Bronchial epithelial cell (primary cell): ENCODE data around the gene SMIM20. TPM values are rescaled to one million over a fixed set of nuclear protein-coding genes. Genes with fewer than 3 reads are reported as not detected.

Source experiments
- DNase-seq: peaks from one replicate; pipeline ENCODE4 v3.0.0-alpha.2; 2010; ENCODE audit warnings: low read depth
- FAIRE-seq: peaks from 2 replicates; lab custom pipeline; 2011; peaks lifted over from hg19 to GRCh38; lab: Jason Lieb, UNC
- H3K27me3 ChIP-seq: 2 replicates; pipeline ENCODE4 v1.5.1; 2011; ENCODE audit warnings: low read length; ENCODE audit not compliant: control insufficient read depth, insufficient read depth
- H3K36me3 ChIP-seq: 2 replicates; pipeline ENCODE4 v1.5.1; 2011; ENCODE audit warnings: low read length; ENCODE audit not compliant: control insufficient read depth, insufficient read depth
- H3K4me3 ChIP-seq: 2 replicates; pipeline ENCODE4 v1.5.1; 2011; ENCODE audit warnings: mild to moderate bottlenecking, low read depth, low read length, control low read depth
- CTCF ChIP-seq: IDR thresholded peaks from 2 replicates; pipeline ENCODE4 v1.5.1; 2011; ENCODE audit warnings: mild to moderate bottlenecking, moderate library complexity, low read length, control low read depth, inconsistent platforms; ENCODE audit not compliant: insufficient read depth, severe bottlenecking
- total RNA-seq: library from RNA; depleted of rRNA; stranded (reverse); fragments of >200 nt; gene quantifications from 2 replicates; pipeline ENCODE4 v1.2.1, GENCODE V29; 2014

The SMIM20 gene
- total RNA-seq, 1 donor from 2014 or later = 53.4 TPM

GRCh38 chr4:25925486-25926201 is 11.6 kb downstream of the SMIM20 start:
- DNase-seq (peak; percentile 35), FAIRE-seq (no peak)
- peak; percentile 55 for TF ChIP-seq CTCF
- Histone ChIP-seq H3K4me3 (no peak overlapping the region), H3K27me3 (no peaks in the 10 kb centered on the region), H3K36me3 (no peaks in the 10 kb centered on the region)

GRCh38 chr4:25926462-25926861 is 12.4 kb downstream of the SMIM20 start:
- FAIRE-seq (no peak), DNase-seq (no peak)
- Histone ChIP-seq H3K27me3 (no peaks in the 10 kb centered on the region), H3K4me3 (no peak overlapping the region), H3K36me3 (no peaks in the 10 kb centered on the region)
- TF ChIP-seq CTCF = no peak

GRCh38 chr4:25927361-25928195 is 13.6 kb downstream of the SMIM20 start:
- no peak for DNase-seq
- no peaks in the 10 kb centered on the region for H3K27me3 ChIP-seq
- FAIRE-seq = no peak
- H3K4me3 ChIP-seq = no peak overlapping the region
- TF ChIP-seq CTCF = no peak
- no peaks in the 10 kb centered on the region for H3K36me3 ChIP-seq

- peak; percentile 82 for DNase-seq
- Histone ChIP-seq H3K36me3 (no peaks in the 10 kb centered on the region), H3K27me3 (no peaks in the 10 kb centered on the region), H3K4me3 (no peak overlapping the region)
- TF ChIP-seq CTCF = no peak
- FAIRE-seq = no peak
These were observed 14.6 kb downstream of the SMIM20 start for GRCh38 chr4:25928379-25929297.

- TF ChIP-seq CTCF = no peak
- H3K27me3 ChIP-seq = no peaks in the 10 kb centered on the region
- DNase-seq (no peak), FAIRE-seq (no peak)
- no peaks in the 10 kb centered on the region for H3K36me3 ChIP-seq
- H3K4me3 ChIP-seq = no peak overlapping the region
These were observed 15.3 kb downstream of the SMIM20 start for GRCh38 chr4:25929298-25929686.
